GM12878 (cell line): ENCODE measurements around the gene POSTN. TPM values are rescaled to one million over a fixed set of nuclear protein-coding genes. Genes with fewer than 3 reads are reported as not detected.

ENCODE experiments used
- ATAC-seq: fragments of 200-7000 bp; cut with Tn5 transposase; 3 replicates; pipeline ENCODE4 v1.9.1; 2020; ENCODE audit warnings: mild to moderate bottlenecking, moderate library complexity
- BruUV-seq: library from RNA; stranded (reverse); fragments of 400-500 nt; replicated peaks from 2 replicates; lab custom pipeline; 2021; lab: Mats Ljungman, UMichigan
- CTCF ChIA-PET: fragments of 300-600 bp; sonication (Branson Sonifier 250); formaldehyde crosslinking; extraction: SDS; loops from one replicate; lab custom pipeline; 2021; ENCODE audit warnings: inconsistent platforms; lab: Yijun Ruan, JAX
- POLR2A ChIA-PET: fragments of 350-600 bp; formaldehyde crosslinking; extraction: SDS; loops from one replicate; lab custom pipeline; 2021; ENCODE audit warnings: inconsistent platforms; lab: Charles Lee
- RAD21 ChIA-PET: fragments of 300-600 bp; sonication (Branson Sonifier 250); formaldehyde crosslinking; loops from one replicate; lab custom pipeline; 2023; ENCODE audit warnings: antibody characterized with exemption; ENCODE audit not compliant: unreplicated experiment; lab: Charles Lee
- SMC1A ChIA-PET: fragments of 300-600 bp; sonication (Branson Sonifier 250); formaldehyde crosslinking; loops from one replicate; lab custom pipeline; 2023; ENCODE audit not compliant: unreplicated experiment, uncharacterized antibody; lab: Charles Lee
- DNase-seq: peaks from one replicate; pipeline ENCODE4 v3.0.0-alpha.2; 2011; ENCODE audit warnings: low read depth, low spot score
- FAIRE-seq: peaks from 3 replicates; lab custom pipeline; 2011; peaks lifted over from hg19 to GRCh38; lab: Jason Lieb, UNC
- H2AFZ ChIP-seq: 2 replicates; pipeline ENCODE4 v1.6.0; 2011; ENCODE audit warnings: low read depth, low read length, control low read depth; ENCODE audit not compliant: control insufficient read depth
- H3K27ac ChIP-seq: 2 replicates; pipeline ENCODE4 v1.5.1; 2011; ENCODE audit warnings: control low read depth; ENCODE audit not compliant: control insufficient read depth, insufficient read depth
- H3K27me3 ChIP-seq, 2 experiments: replicated peaks in 1 of 2; 2 replicates each; pipeline versions ENCODE4 v1.6.0 to v1.6.1; 2011; ENCODE audit warnings: low read length in 1 of 2; ENCODE audit not compliant: control insufficient read depth in 2 of 2, insufficient read depth in 2 of 2
- H3K36me3 ChIP-seq, 2 experiments: 2 replicates each; pipeline ENCODE4 v1.5.1; 2011; ENCODE audit warnings: low read length in 1 of 2; ENCODE audit not compliant: control insufficient read depth in 2 of 2, insufficient read depth in 2 of 2
- H3K4me1 ChIP-seq: 2 replicates; pipeline ENCODE4 v1.6.1; 2011; ENCODE audit warnings: mild to moderate bottlenecking, low read length, moderate library complexity, mixed read lengths; ENCODE audit not compliant: control insufficient read depth, insufficient read depth
- H3K4me2 ChIP-seq: 2 replicates; pipeline ENCODE4 v1.6.0; 2011; ENCODE audit warnings: control low read depth; ENCODE audit not compliant: control insufficient read depth, insufficient read depth
- H3K4me3 ChIP-seq: fragments of 200-600 bp; sonication (generic); 2 replicates; pipeline ENCODE4 v1.5.1; 2016
- H3K79me2 ChIP-seq: 2 replicates; pipeline ENCODE4 v1.6.0; 2011; ENCODE audit warnings: low read length; ENCODE audit not compliant: control insufficient read depth, insufficient read depth
- H3K9ac ChIP-seq: 2 replicates; pipeline ENCODE4 v1.8.0; 2011; ENCODE audit warnings: low read length, control low read depth, mixed read lengths; ENCODE audit not compliant: control insufficient read depth, insufficient read depth
- H3K9me3 ChIP-seq: replicated peaks from 3 replicates; pipeline ENCODE4 v1.5.1; 2011; ENCODE audit warnings: mild to moderate bottlenecking, low read length; ENCODE audit not compliant: control insufficient read depth, insufficient read depth
- H4K20me1 ChIP-seq: 2 replicates; pipeline ENCODE4 v1.6.0; 2011; ENCODE audit not compliant: control insufficient read depth, insufficient read depth
- IKZF2 ChIP-seq, 2 experiments: fragments of 450-650 bp; IDR thresholded peaks; 2 replicates each; pipeline ENCODE4 v1.6.1; 2017; ENCODE audit warnings: mild to moderate bottlenecking in 2 of 2, moderate library complexity in 2 of 2
- MEF2B ChIP-seq: fragments of 450-650 bp; IDR thresholded peaks from 2 replicates; pipeline ENCODE4 v1.6.1; 2018; ENCODE audit warnings: mild to moderate bottlenecking, moderate library complexity; ENCODE audit not compliant: partially characterized antibody, poor library complexity, severe bottlenecking
- NBN ChIP-seq: fragments of 450-650 bp; IDR thresholded peaks from 2 replicates; pipeline ENCODE4 v1.6.1; 2016
- NFYA ChIP-seq: IDR thresholded peaks from 2 replicates; pipeline ENCODE4 v1.6.1; 2011; ENCODE audit warnings: low read depth, mild to moderate bottlenecking, low read length, improper control_type of control experiment, borderline replicate concordance
- PAX5 ChIP-seq: IDR thresholded peaks from 2 replicates; pipeline ENCODE4 v1.6.1; 2011; ENCODE audit warnings: low read depth, low read length, borderline replicate concordance
- SREBF1 ChIP-seq: IDR thresholded peaks from 2 replicates; pipeline ENCODE4 v1.6.1; 2012; ENCODE audit warnings: mild to moderate bottlenecking, low read length
- ZBTB33 ChIP-seq: fragments of 450-650 bp; IDR thresholded peaks from 2 replicates; pipeline ENCODE4 v1.6.1; 2017; ENCODE audit warnings: mild to moderate bottlenecking
- ZNF384 ChIP-seq: IDR thresholded peaks from 2 replicates; pipeline ENCODE4 v1.6.1; 2012; ENCODE audit warnings: low read depth, mild to moderate bottlenecking, low read length, improper control_type of control experiment, borderline replicate concordance
- ZSCAN29 ChIP-seq: fragments of 450-650 bp; IDR thresholded peaks from 2 replicates; pipeline ENCODE4 v1.6.1; 2017; ENCODE audit warnings: mild to moderate bottlenecking, moderate library complexity
- WGBS: methylation state at CpG from one replicate; pipeline ENCODE4 v1.1.6; 2016; ENCODE audit warnings: low lambda C conversion rate; ENCODE audit not compliant: insufficient replicate concordance, insufficient coverage; ENCODE audit errors: missing lambda C conversion rate; 5-methylcytosine and 5-hydroxymethylcytosine counted together
- in situ Hi-C: fragments of 300-500 bp; cut with MboI; formaldehyde crosslinking; loops from 9 replicates; pipeline ENCODE4 v1.14.3; 2018; ENCODE audit warnings: mixed read lengths
- intact Hi-C: fragments of 100-400 bp; cut with micrococcal nuclease; formaldehyde crosslinking; loops from one replicate; pipeline ENCODE4 v1.14.2; 2022; ENCODE audit not compliant: unreplicated experiment
- polyA plus RNA-seq, 11 experiments: library from polyadenylated mRNA; depleted of rRNA in 4 of 11; unstranded in 6 of 11; stranded (reverse) in 5 of 11; fragments of >200 nt; fragmentation: Nextera tagmentation in 4 of 11; fragmentation: Illumina TruSeq in 1 of 11; extraction: Ambion mirVana in 4 of 11; extraction: Trizol in 1 of 11; gene quantifications; 1 replicate in 1 of 11; 2 replicates in 10 of 11; pipeline versions ENCODE4 v1.2.1 to v1.2.3, GENCODE V29; 2011 to 2016; ENCODE audit warnings: inconsistent platforms in 2 of 11, missing spikeins in 2 of 11, low read depth in 1 of 11
- total RNA-seq, 4 experiments: library from RNA; depleted of rRNA in 3 of 4; stranded (reverse); fragments of >200 nt in 3 of 4; fragmentation: Illumina TruSeq in 1 of 4; extraction: Trizol in 1 of 4; gene quantifications; 2 replicates each; pipeline versions ENCODE4 v1.2.1 to v1.2.3, GENCODE V29; 2013 to 2021
- TF ChIP-seq, protein P1 (sequence below): fragments of 150-350 bp; IDR thresholded peaks from 2 replicates; pipeline ENCODE4 v1.6.1; 2016; ENCODE audit warnings: low read depth, low read length

The POSTN gene
- total and polyA plus RNA-seq, 10 of the 15 experiments (the other 5 are each of a cell fraction or from before 2014, with no cell fraction given), result 0.05 to 0.13 (median 0.08) TPM; not detected in 7

GRCh38 chr13:37632294-37632693 is 33.7 kb upstream of the POSTN start:
- no peak overlapping the region for H3K4me2 ChIP-seq
- ChIA-PET CTCF (no interaction called here), SMC1A (interaction anchor here (1.8 kb wide), 1 partner anchor 9 kb away, joined by 5 read pairs; no protein-coding TSS in a partner anchor), POLR2A (no interaction called here), RAD21 (no interaction called here)
- H3K36me3 ChIP-seq, result no peaks in the 10 kb centered on the region
- no peak for DNase-seq
- H2AFZ ChIP-seq, result no peak overlapping the region
- WGBS, result 11% methylated on average over 5 of the region's 5 CpGs
- no peaks in the 10 kb centered on the region for H4K20me1 ChIP-seq
- no peak for FAIRE-seq
- no peaks in the 10 kb centered on the region for H3K79me2 ChIP-seq
- TF ChIP-seq PAX5 (no peak), ZSCAN29 (no peak), MEF2B (no peak), ZNF384 (no peak), ZBTB33 (no peak), NBN (no peak), SREBF1 (no peak), IKZF2 (IDR thresholded peaks at IDR 0.05) (no peak), NFYA (no peak)
- TF ChIP-seq, protein P1, sequence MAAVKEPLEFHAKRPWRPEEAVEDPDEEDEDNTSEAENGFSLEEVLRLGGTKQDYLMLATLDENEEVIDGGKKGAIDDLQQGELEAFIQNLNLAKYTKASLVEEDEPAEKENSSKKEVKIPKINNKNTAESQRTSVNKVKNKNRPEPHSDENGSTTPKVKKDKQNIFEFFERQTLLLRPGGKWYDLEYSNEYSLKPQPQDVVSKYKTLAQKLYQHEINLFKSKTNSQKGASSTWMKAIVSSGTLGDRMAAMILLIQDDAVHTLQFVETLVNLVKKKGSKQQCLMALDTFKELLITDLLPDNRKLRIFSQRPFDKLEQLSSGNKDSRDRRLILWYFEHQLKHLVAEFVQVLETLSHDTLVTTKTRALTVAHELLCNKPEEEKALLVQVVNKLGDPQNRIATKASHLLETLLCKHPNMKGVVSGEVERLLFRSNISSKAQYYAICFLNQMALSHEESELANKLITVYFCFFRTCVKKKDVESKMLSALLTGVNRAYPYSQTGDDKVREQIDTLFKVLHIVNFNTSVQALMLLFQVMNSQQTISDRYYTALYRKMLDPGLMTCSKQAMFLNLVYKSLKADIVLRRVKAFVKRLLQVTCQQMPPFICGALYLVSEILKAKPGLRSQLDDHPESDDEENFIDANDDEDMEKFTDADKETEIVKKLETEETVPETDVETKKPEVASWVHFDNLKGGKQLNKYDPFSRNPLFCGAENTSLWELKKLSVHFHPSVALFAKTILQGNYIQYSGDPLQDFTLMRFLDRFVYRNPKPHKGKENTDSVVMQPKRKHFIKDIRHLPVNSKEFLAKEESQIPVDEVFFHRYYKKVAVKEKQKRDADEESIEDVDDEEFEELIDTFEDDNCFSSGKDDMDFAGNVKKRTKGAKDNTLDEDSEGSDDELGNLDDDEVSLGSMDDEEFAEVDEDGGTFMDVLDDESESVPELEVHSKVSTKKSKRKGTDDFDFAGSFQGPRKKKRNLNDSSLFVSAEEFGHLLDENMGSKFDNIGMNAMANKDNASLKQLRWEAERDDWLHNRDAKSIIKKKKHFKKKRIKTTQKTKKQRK, result no peak
- H3K27ac ChIP-seq, result no peak overlapping the region
- in situ Hi-C loops, result no loop called here
- BruUV-seq, result no TSS peak
- intact Hi-C loops, result no loop called here
- no peaks in the 10 kb centered on the region for H3K4me1 ChIP-seq
- H3K9ac ChIP-seq, result no peak overlapping the region
- no peak overlapping the region for H3K4me3 ChIP-seq
- no peak for ATAC-seq
- no peaks in the 10 kb centered on the region for H3K27me3 ChIP-seq
- no peaks in the 10 kb centered on the region for H3K9me3 ChIP-seq
